WERI-Rb-1 (cell line): ENCODE results near the gene MMP23B.

ENCODE experiments used
- DNase-seq: peaks from one replicate; pipeline ENCODE4 v3.0.0-alpha.2; 2020
- H3K27ac ChIP-seq: fragments of 250-450 bp; sonication (Bioruptor Pico); 2 replicates; pipeline ENCODE4 v1.5.1; 2020; ENCODE audit warnings: mild to moderate bottlenecking, moderate library complexity
- H3K27me3 ChIP-seq: fragments of 250-450 bp; sonication (Bioruptor Pico); 2 replicates; pipeline ENCODE4 v1.5.1; 2021; ENCODE audit warnings: mild to moderate bottlenecking, low read depth, moderate library complexity; ENCODE audit not compliant: insufficient read depth, severe bottlenecking
- H3K36me3 ChIP-seq: fragments of 250-450 bp; sonication (Bioruptor Pico); 2 replicates; pipeline ENCODE4 v1.5.1; 2020; ENCODE audit warnings: mild to moderate bottlenecking, moderate library complexity
- H3K4me3 ChIP-seq: 2 replicates; pipeline ENCODE4 v1.5.1; 2011; ENCODE audit warnings: low read depth, mild to moderate bottlenecking, control low read depth, low read length
- H3K9me3 ChIP-seq: fragments of 250-450 bp; sonication (Bioruptor Pico); 2 replicates; pipeline ENCODE4 v1.5.1; 2021; ENCODE audit warnings: mild to moderate bottlenecking, moderate library complexity; ENCODE audit not compliant: severe bottlenecking
- CTCF ChIP-seq: IDR thresholded peaks from 2 replicates; pipeline ENCODE4 v1.5.1; 2011; ENCODE audit warnings: low read depth, mild to moderate bottlenecking, control low read depth, inconsistent platforms, low read length

The MMP23B gene

GRCh38 chr1:1614204-1614953 is 17.6 kb upstream of the MMP23B start:
- no peaks in the 10 kb centered on the region for H3K9me3 ChIP-seq
- no peak for TF ChIP-seq CTCF
- no peaks in the 10 kb centered on the region for H3K27me3 ChIP-seq
- H3K36me3 ChIP-seq = peaks cover 28% of the 10 kb centered on the region
- H3K27ac ChIP-seq = peak overlapping the region; percentile 13
- H3K4me3 ChIP-seq = peak overlapping the region; percentile 98
- no peak for DNase-seq

GRCh38 chr1:1614954-1615255 is 17.1 kb upstream of the MMP23B start:
- DNase-seq = no peak
- Histone ChIP-seq H3K36me3 (peaks cover 28% of the 10 kb centered on the region), H3K9me3 (no peaks in the 10 kb centered on the region), H3K4me3 (peak overlapping the region; percentile 98), H3K27me3 (no peaks in the 10 kb centered on the region), H3K27ac (peak overlapping the region; percentile 13)
- no peak for TF ChIP-seq CTCF

GRCh38 chr1:1615256-1616044 is 16.5 kb upstream of the MMP23B start, which contains the start of gene MIB2:
Gene MIB2 (plus strand): TSS chr1:1615500. CDS start chr1:1623453, 7,953 bp downstream.
- no peak for TF ChIP-seq CTCF

GRCh38 chr1:1616045-1616790 is 15.8 kb upstream of the MMP23B start:
- Histone ChIP-seq H3K36me3 (peaks cover 28% of the 10 kb centered on the region), H3K4me3 (peak overlapping the region; percentile 98), H3K9me3 (no peaks in the 10 kb centered on the region), H3K27ac (peak overlapping the region; percentile 99), H3K27me3 (no peaks in the 10 kb centered on the region)
- no peak for TF ChIP-seq CTCF
- DNase-seq = no peak

More at GRCh38 chr1:1615256-1616044, 16.5 kb upstream of the MMP23B start, which contains the start of gene MIB2:
- H3K27ac ChIP-seq = peak within 1 kb of the TSS; percentile 99
- H3K27me3 ChIP-seq = no peaks in the 10 kb centered on the region
- peak; percentile 96 for DNase-seq
- H3K36me3 ChIP-seq = peaks cover 28% of the 10 kb centered on the region
- H3K9me3 ChIP-seq = no peaks in the 10 kb centered on the region
- peak within 1 kb of the TSS; percentile 98 for H3K4me3 ChIP-seq

GRCh38 chr1:1616838-1617237 is 15.1 kb upstream of the MMP23B start:
- no peak for DNase-seq
- Histone ChIP-seq H3K4me3 (no peak overlapping the region), H3K27me3 (no peaks in the 10 kb centered on the region), H3K36me3 (peaks cover 28% of the 10 kb centered on the region), H3K9me3 (no peaks in the 10 kb centered on the region), H3K27ac (no peak overlapping the region)
- no peak for TF ChIP-seq CTCF
